ENCODE measurements around the gene RTP2.

RTP2 gene

GRCh38 chr3:187746059-187746441 is 43.7 kb upstream of the RTP2 start (continued):
- TF ChIP-seq POU6F1 (CRISPR knock-in tag; IDR thresholded peaks at IDR 0.05; ENCODE audit: borderline replicate concordance, low read depth) (no peak), ZNF565 (CRISPR knock-in tag; conservative IDR thresholded peaks at IDR 0.05; ENCODE audit: low read depth) (no peak)

GRCh38 chr3:187745201-187746058 is 43.1 kb upstream of the RTP2 start, which contains the start of gene BCL6:
BCL6 (minus strand) TSS chr3:187745468; CDS start chr3:187733693, 11,775 bp downstream.
- ATAC-seq: peak; percentile 64
- TF ChIP-seq PATZ1 (CRISPR knock-in tag; IDR thresholded peaks at IDR 0.05; ENCODE audit: borderline replicate concordance): 0 out of 2 replicates have a peak, but pooled peaks have one; percentile 28
- TF ChIP-seq ZNF70 (CRISPR knock-in tag; IDR thresholded peaks at IDR 0.05): no peak

- ATAC-seq: peak; percentile 18
- TF ChIP-seq SNAI2 (CRISPR knock-in tag; IDR thresholded peaks at IDR 0.05) (no peak), PATZ1 (CRISPR knock-in tag; IDR thresholded peaks at IDR 0.05; ENCODE audit: borderline replicate concordance) (peak; percentile 69; the same call in 1 of the 2 replicates)
Measured at GRCh38 chr3:187744169-187745151, 42.1 kb upstream of the RTP2 start.

GRCh38 chr3:187743195-187744141 is 41.1 kb upstream of the RTP2 start:
- ATAC-seq: no peak
- TF ChIP-seq TCF4 (CRISPR knock-in tag; IDR thresholded peaks at IDR 0.05; ENCODE audit: borderline replicate concordance) (no peak), CSDC2 (CRISPR knock-in tag; IDR thresholded peaks at IDR 0.05) (no peak), OSR1 (CRISPR knock-in tag; IDR thresholded peaks at IDR 0.05) (no peak), TSHZ2 (CRISPR knock-in tag; IDR thresholded peaks at IDR 0.05) (no peak), BACH2 (CRISPR knock-in tag; IDR thresholded peaks at IDR 0.05; ENCODE audit: borderline replicate concordance) (no peak), ZNF70 (CRISPR knock-in tag; IDR thresholded peaks at IDR 0.05) (no peak), CSRNP3 (CRISPR knock-in tag; IDR thresholded peaks at IDR 0.05) (no peak), ARNTL (CRISPR knock-in tag; IDR thresholded peaks at IDR 0.05; ENCODE audit: borderline replicate concordance, low read depth) (no peak), SNAI2 (CRISPR knock-in tag; IDR thresholded peaks at IDR 0.05) (no peak), POU6F1 (CRISPR knock-in tag; IDR thresholded peaks at IDR 0.05; ENCODE audit: borderline replicate concordance, low read depth) (no peak), ZFP3 (CRISPR knock-in tag; IDR thresholded peaks at IDR 0.05) (no peak), ISL1 (CRISPR knock-in tag; IDR thresholded peaks at IDR 0.05) (no peak), TOX (CRISPR knock-in tag; IDR thresholded peaks at IDR 0.05; ENCODE audit: borderline replicate concordance) (no peak), RARB (CRISPR knock-in tag; IDR thresholded peaks at IDR 0.05) (no peak), PATZ1 (CRISPR knock-in tag; IDR thresholded peaks at IDR 0.05; ENCODE audit: borderline replicate concordance) (no peak)

Measured in SK-N-SH treated with all-trans-retinoic acid at 6 μM for 48 hours (cell line).